H1 (cell line): ENCODE measurements around the gene CD151. TPM values are rescaled to one million over a fixed set of nuclear protein-coding genes. Genes with fewer than 3 reads are reported as not detected.

Source experiments
- CTCF ChIA-PET: fragments of 300-600 bp; sonication (Branson Sonifier 250); formaldehyde crosslinking; loops from one replicate; lab custom pipeline; 2021; ENCODE audit not compliant: partially characterized antibody; lab: Charles Lee
- POLR2A ChIA-PET: fragments of 300-600 bp; sonication (Branson Sonifier 250); formaldehyde crosslinking; loops from one replicate; lab custom pipeline; 2021; ENCODE audit warnings: inconsistent platforms; ENCODE audit not compliant: partially characterized antibody; lab: Charles Lee
- DNase-seq, 2 experiments: peaks; one replicate each; pipeline versions ENCODE4 v3.0.0 to v3.0.0-alpha.2; 2010 to 2022; ENCODE audit warnings: low spot score in 2 of 2, low read depth in 1 of 2, mixed read lengths in 1 of 2
- FAIRE-seq: peaks from 2 replicates; lab custom pipeline; 2011; peaks lifted over from hg19 to GRCh38; lab: Jason Lieb, UNC
- H2AFZ ChIP-seq: 2 replicates; pipeline ENCODE4 v1.8.1; 2012; ENCODE audit warnings: low read length, inconsistent platforms
- H2AK5ac ChIP-seq: 2 replicates; pipeline ENCODE4 v1.6.1; 2013; ENCODE audit warnings: low read depth, low read length
- H2BK120ac ChIP-seq: replicated peaks from 2 replicates; pipeline ENCODE3; 2013; ENCODE audit warnings: low read depth, low read length, inconsistent platforms
- H2BK12ac ChIP-seq: 2 replicates; pipeline ENCODE4 v1.6.1; 2013; ENCODE audit warnings: low read depth, low read length
- H2BK15ac ChIP-seq: 2 replicates; pipeline ENCODE4 v1.6.1; 2013; ENCODE audit warnings: low read length
- H2BK20ac ChIP-seq: 2 replicates; pipeline ENCODE4 v1.6.1; 2013; ENCODE audit warnings: low read length
- H2BK5ac ChIP-seq: 2 replicates; pipeline ENCODE4 v1.6.1; 2013; ENCODE audit warnings: low read depth, low read length
- H3K14ac ChIP-seq: 2 replicates; pipeline ENCODE4 v1.6.1; 2013; ENCODE audit warnings: inconsistent platforms; ENCODE audit not compliant: insufficient read length
- H3K18ac ChIP-seq: 2 replicates; pipeline ENCODE4 v1.6.1; 2013; ENCODE audit warnings: low read length; ENCODE audit errors: extremely low read depth
- H3K23ac ChIP-seq: 2 replicates; pipeline ENCODE4 v1.6.1; 2013; ENCODE audit warnings: inconsistent platforms; ENCODE audit not compliant: insufficient read length
- H3K23me2 ChIP-seq: 2 replicates; pipeline ENCODE4 v1.6.1; 2013; ENCODE audit warnings: low read depth, low read length
- H3K27ac ChIP-seq: 2 replicates; pipeline ENCODE4 v1.6.1; 2011; ENCODE audit warnings: low read depth, low read length, inconsistent platforms
- H3K27me3 ChIP-seq, 4 experiments: replicated peaks in 1 of 4; 1 replicate in 1 of 4; 2 replicates in 3 of 4; pipeline versions ENCODE4 v1.6.1 to v1.8.1; 2011 to 2013; ENCODE audit warnings: low read length in 3 of 4, mild to moderate bottlenecking in 3 of 4, inconsistent platforms in 2 of 4, mixed read lengths in 2 of 4, moderate library complexity in 1 of 4; ENCODE audit not compliant: control insufficient read depth in 3 of 4, insufficient read depth in 3 of 4; ENCODE audit errors: extremely low read depth in 1 of 4
- H3K36me3 ChIP-seq, 4 experiments: 2 replicates each; pipeline versions ENCODE4 v1.6.1 to v1.8.1; 2011 to 2013; ENCODE audit warnings: mild to moderate bottlenecking in 4 of 4, low read length in 3 of 4, moderate library complexity in 2 of 4, control low read depth in 1 of 4, inconsistent platforms in 1 of 4; ENCODE audit not compliant: insufficient read depth in 4 of 4, control insufficient read depth in 2 of 4
- H3K4ac ChIP-seq: replicated peaks from 2 replicates; pipeline ENCODE3; 2013; ENCODE audit warnings: low read length, low read depth, mixed read lengths, inconsistent platforms; ENCODE audit not compliant: insufficient read length
- H3K4me1 ChIP-seq, 4 experiments: replicated peaks in 1 of 4; 1 replicate in 1 of 4; 2 replicates in 3 of 4; pipeline versions ENCODE4 v1.6.1 to v1.8.1; 2011 to 2013; ENCODE audit warnings: low read length in 3 of 4, inconsistent platforms in 2 of 4, mixed read lengths in 1 of 4; ENCODE audit not compliant: insufficient read depth in 4 of 4, control insufficient read depth in 3 of 4
- H3K4me2 ChIP-seq, 2 experiments: 2 replicates each; pipeline versions ENCODE4 v1.6.1 to v1.8.1; 2011 to 2013; ENCODE audit warnings: low read depth in 2 of 2, low read length in 2 of 2, control low read depth in 1 of 2, inconsistent platforms in 1 of 2, mild to moderate bottlenecking in 1 of 2; ENCODE audit not compliant: insufficient read depth in 1 of 2
- H3K4me3 ChIP-seq, 4 experiments: fragments of 200-600, 300-600 bp in 1 of 4; sonication (generic), shearing (Covaris generic), sonication (Bioruptor Twin) in 1 of 4; 2 replicates each; pipeline versions ENCODE4 v1.5.1 to v1.8.1; 2011 to 2016; ENCODE audit warnings: low read length in 4 of 4, low read depth in 3 of 4, control low read depth in 2 of 4, inconsistent platforms in 2 of 4, mild to moderate bottlenecking in 2 of 4, mixed read lengths in 1 of 4, moderate library complexity in 1 of 4; ENCODE audit not compliant: insufficient read depth in 2 of 4; ENCODE audit errors: extremely low read depth in 1 of 4
- H3K56ac ChIP-seq: replicated peaks from 2 replicates; pipeline ENCODE3; 2013; ENCODE audit warnings: low read depth, mild to moderate bottlenecking, mixed read lengths, low read length, inconsistent platforms; ENCODE audit not compliant: insufficient read length
- H3K79me1 ChIP-seq: 2 replicates; pipeline ENCODE4 v1.6.1; 2013; ENCODE audit warnings: low read depth, low read length, control low read depth
- H3K79me2 ChIP-seq, 2 experiments: 2 replicates each; pipeline versions ENCODE4 v1.6.1 to v1.8.1; 2012 to 2013; ENCODE audit warnings: low read length in 2 of 2, mild to moderate bottlenecking in 2 of 2, inconsistent platforms in 1 of 2; ENCODE audit not compliant: insufficient read depth in 2 of 2, control insufficient read depth in 1 of 2
- H3K9ac ChIP-seq, 4 experiments: replicated peaks in 1 of 4; 1 replicate in 1 of 4; 2 replicates in 3 of 4; pipeline versions ENCODE4 v1.6.1 to v1.8.1; 2011 to 2013; ENCODE audit warnings: low read depth in 3 of 4, low read length in 3 of 4, control low read depth in 2 of 4, mild to moderate bottlenecking in 2 of 4, moderate library complexity in 2 of 4, inconsistent platforms in 1 of 4; ENCODE audit errors: extremely low read depth in 1 of 4
- H3K9me3 ChIP-seq, 2 experiments: 2 replicates each; pipeline versions ENCODE4 v1.6.1 to v1.8.1; 2012 to 2013; ENCODE audit warnings: mild to moderate bottlenecking in 2 of 2, moderate library complexity in 2 of 2, control low read depth in 1 of 2, inconsistent platforms in 1 of 2, low read depth in 1 of 2, low read length in 1 of 2, mixed read lengths in 1 of 2; ENCODE audit not compliant: insufficient read depth in 2 of 2
- H4K20me1 ChIP-seq, 2 experiments: replicated peaks in 1 of 2; 2 replicates each; pipeline versions ENCODE3 to v1.8.1; 2011 to 2013; ENCODE audit warnings: inconsistent platforms in 2 of 2, low read length in 2 of 2, mild to moderate bottlenecking in 1 of 2; ENCODE audit not compliant: insufficient read depth in 2 of 2, control insufficient read depth in 1 of 2
- H4K5ac ChIP-seq: 2 replicates; pipeline ENCODE4 v1.6.1; 2013; ENCODE audit warnings: low read length, low read depth, mixed read lengths, inconsistent platforms; ENCODE audit not compliant: insufficient read length
- H4K8ac ChIP-seq: 2 replicates; pipeline ENCODE4 v1.8.0; 2013; ENCODE audit warnings: mild to moderate bottlenecking, moderate library complexity, low read length, inconsistent platforms; ENCODE audit not compliant: insufficient read depth; ENCODE audit errors: extremely low read depth
- H4K91ac ChIP-seq: replicated peaks from 2 replicates; pipeline ENCODE3; 2013; ENCODE audit warnings: low read length, mixed read lengths, inconsistent platforms; ENCODE audit not compliant: insufficient read length
- EP300 ChIP-seq, 2 experiments: IDR thresholded peaks; 1 replicate in 1 of 2; 2 replicates in 1 of 2; pipeline ENCODE4 v1.6.1; 2011 to 2012; ENCODE audit warnings: low read depth in 2 of 2, low read length in 2 of 2, mild to moderate bottlenecking in 2 of 2, borderline replicate concordance in 1 of 2, inconsistent platforms in 1 of 2, moderate library complexity in 1 of 2
- POLR2AphosphoS5 ChIP-seq: IDR thresholded peaks from 2 replicates; pipeline ENCODE4 v1.6.1; 2011; ENCODE audit warnings: low read depth, low read length
- WGBS, 2 experiments: shearing (Covaris generic) in 1 of 2; methylation state at CpG; one replicate each; pipeline versions ENCODE4 v1.1.6 to v1.1.7; 2013 to 2015; ENCODE audit warnings: low lambda C conversion rate in 2 of 2, mixed read lengths in 2 of 2, inconsistent platforms in 1 of 2, low coverage in 1 of 2, missing lambda C conversion rate in 1 of 2; ENCODE audit not compliant: insufficient replicate concordance in 2 of 2, insufficient coverage in 1 of 2, insufficient read length in 1 of 2; ENCODE audit errors: extremely low coverage in 1 of 2, missing lambda C conversion rate in 1 of 2; 5-methylcytosine and 5-hydroxymethylcytosine counted together
- polyA plus RNA-seq, 7 experiments: library from polyadenylated mRNA; depleted of rRNA in 3 of 7; stranded (reverse) in 5 of 7; unstranded in 2 of 7; fragments of >200 nt in 5 of 7; fragments of 200-250 nt in 2 of 7; gene quantifications; 1 replicate in 5 of 7; 2 replicates in 1 of 7; 4 replicates in 1 of 7; pipeline versions ENCODE4 v1.2.1 to v1.2.3, GENCODE V29; 2011 to 2013; ENCODE audit warnings: missing spikeins in 2 of 7, mixed read lengths in 2 of 7
- total RNA-seq: library from RNA; stranded (reverse); fragmentation: NEBNext Ultra II Directional; extraction: Animal tissue kit (Norgen Biotek cat#: 25700); gene quantifications from 2 replicates; pipeline ENCODE4 v1.2.1, GENCODE V29; 2021

Gene CD151
- total and polyA plus RNA-seq, 2 of the 8 experiments (the other 6 are each of a cell fraction or from before 2014, with no cell fraction given) = 101 to 212 TPM

GRCh38 chr11:796565-797295 is 36.0 kb upstream of the CD151 start:
- peak overlapping the region; percentile 32 for H4K91ac ChIP-seq
- no peak for TF ChIP-seq EP300 (IDR thresholded peaks at IDR 0.05; ENCODE audit: borderline replicate concordance in 1 of 2, low read depth in 2 of 2, low read length in 2 of 2)
- 0 out of 2 replicates have a peak, but pooled peaks have one; percentile 15 for TF ChIP-seq POLR2AphosphoS5
- POLR2A ChIA-PET = interaction anchor here (0.6 to 53.0 kb wide), 11 partner anchors 9 to 242 kb away, joined by 3 to 1917 read pairs (median 3); partner anchors contain the start of genes CD151, CRACR2B, PIDD1 and PNPLA2

More at GRCh38 chr11:796565-797295, 36.0 kb upstream of the CD151 start:
- no peak overlapping the region for H2BK120ac ChIP-seq
- H3K4me2 ChIP-seq = peak overlapping the region; percentile 84 to 92
- H3K79me2 ChIP-seq = peaks cover 0 to 5% of the 10 kb centered on the region in 2 experiments; a peak in 1 of 4 replicates
- peaks cover 4 to 20% (median 15%) of the 10 kb centered on the region in 4 experiments for H3K4me1 ChIP-seq
- 0 out of 2 replicates have a peak overlapping the region, but pooled peaks have one; percentile 27 for H2AK5ac ChIP-seq
- peak overlapping the region; percentile 53; the same call in 1 of the 2 replicates for H2BK12ac ChIP-seq
- peak overlapping the region in 2 of 4 experiments; percentile 78 to 83; a peak in 3 of 7 replicates for H3K9ac ChIP-seq
- H2BK5ac ChIP-seq = peak overlapping the region; percentile 66; the same call in 1 of the 2 replicates
- peaks cover 7% of the 10 kb centered on the region for H3K23me2 ChIP-seq
- peak overlapping the region; percentile 60 for H3K4ac ChIP-seq
- H3K23ac ChIP-seq = no peak overlapping the region
- WGBS, 2 experiments = 71% methylated on average over 18 of the region's 18 CpGs; no CpG with 5 or more reads in 1 of the 2 experiments
- H3K79me1 ChIP-seq = 0 out of 2 replicates have a peak, but pooled peaks cover 7% of the 10 kb centered on the region
- no peak overlapping the region for H3K56ac ChIP-seq
- no peaks in the 10 kb centered on the region for H3K27me3 ChIP-seq
- no peak overlapping the region for H2AFZ ChIP-seq
- no peaks in the 10 kb centered on the region for H3K9me3 ChIP-seq
- H3K36me3 ChIP-seq = peaks cover 0 to 32% (median 1%) of the 10 kb centered on the region in 4 experiments; a peak in 4 of 8 replicates
- H4K5ac ChIP-seq = no peak overlapping the region
- no peak overlapping the region for H3K27ac ChIP-seq
- FAIRE-seq (no peak), DNase-seq (no peak)
- H3K14ac ChIP-seq = no peak overlapping the region
- H3K4me3 ChIP-seq = peak overlapping the region; percentile 65 to 85 (median 81)
- peak overlapping the region; percentile 67 for H2BK15ac ChIP-seq
- no peak overlapping the region; the same call in 1 of the 2 replicates for H4K8ac ChIP-seq
- H4K20me1 ChIP-seq = peaks cover 0 to 12% of the 10 kb centered on the region in 2 experiments
- peak overlapping the region; percentile 71; the same call in 1 of the 2 replicates for H3K18ac ChIP-seq
- H2BK20ac ChIP-seq = no peak overlapping the region
- CTCF ChIA-PET = interaction anchor here (0.5 to 3.4 kb wide), 12 partner anchors 9 to 433 kb away, joined by 3 to 14 read pairs (median 3); no protein-coding TSS in a partner anchor
